ENCODE measurements around the gene DHX35.
"Not testable (repeated sequence)": the region's sequence is repeated elsewhere in the genome, so short reads cannot be mapped to it uniquely, and the experiment has no call there.

DHX35 gene

GRCh38 chr20:38941726-38942389 lies 20.3 kb upstream of the DHX35 start:
- DNase-seq (ENCODE audit: low read depth), result no peak

DNA sequence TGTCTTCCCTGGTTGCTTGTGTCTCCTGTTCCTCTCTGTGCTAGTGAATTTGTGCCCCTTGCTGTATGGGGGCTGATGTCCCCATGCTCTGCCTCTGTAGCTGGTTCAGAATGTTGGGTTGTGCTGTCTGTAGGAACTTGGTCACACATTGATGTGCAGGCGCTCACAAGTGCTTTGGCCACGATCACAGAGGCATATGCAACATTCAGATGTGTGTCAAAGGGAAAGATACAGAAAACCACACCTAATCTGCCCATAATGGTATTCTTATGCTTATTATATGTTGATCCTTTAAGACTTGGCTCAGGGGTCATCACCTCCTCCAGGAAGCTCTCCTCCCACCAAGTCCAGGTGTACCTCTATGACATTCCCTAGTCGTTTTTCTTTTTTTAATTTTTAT lies 17.1 kb upstream of the DHX35 start:
- no peak for DNase-seq (ENCODE audit: low read depth)

DNA sequence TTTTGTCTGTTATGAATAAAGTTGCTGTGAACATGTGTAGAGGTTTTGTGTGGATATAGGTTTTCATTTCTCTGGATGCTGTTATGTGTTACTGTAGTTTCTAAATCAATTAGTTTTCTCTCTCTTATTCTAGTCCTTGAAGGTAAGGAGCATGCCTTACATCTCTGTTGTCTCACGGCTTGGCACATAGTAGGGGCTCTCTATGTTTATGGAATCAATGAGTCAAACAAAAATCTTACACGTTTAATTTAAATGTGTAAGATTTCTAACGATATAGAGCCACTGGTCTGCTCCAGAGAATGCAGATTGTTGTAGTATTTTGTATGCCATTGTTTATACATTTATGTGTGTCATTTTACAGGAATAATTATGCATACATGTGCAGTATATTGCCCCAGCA lies 15.3 kb upstream of the DHX35 start:
- DNase-seq (ENCODE audit: low read depth), result no peak

GRCh38 chr20:38947931-38948362 lies 14.2 kb upstream of the DHX35 start:
- no peak for DNase-seq (ENCODE audit: low read depth)

DNA sequence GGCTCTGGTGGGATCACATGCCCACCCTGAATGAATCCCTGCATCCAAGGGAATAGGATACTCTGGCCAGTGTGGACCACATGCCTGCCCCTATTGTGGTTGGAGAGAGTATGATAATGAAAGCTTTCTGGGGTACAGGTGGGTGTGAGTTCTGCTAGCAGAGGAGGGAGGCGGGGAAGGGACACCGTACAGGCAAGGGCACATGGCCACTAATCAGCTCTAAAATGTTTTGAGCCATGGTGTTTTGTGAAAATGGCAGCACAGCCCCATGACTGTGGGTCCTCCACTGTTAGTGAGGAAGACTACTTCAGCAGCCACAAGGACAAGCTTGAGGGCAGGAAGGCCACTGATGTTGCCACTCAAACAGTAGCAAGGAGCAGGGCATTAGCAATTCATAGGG lies 11.9 kb upstream of the DHX35 start:
- no peak for DNase-seq (ENCODE audit: low read depth)

- no peak for DNase-seq (ENCODE audit: low read depth)
Measured at GRCh38 chr20:38951611-38952010, 10.5 kb upstream of the DHX35 start.

- no peak for DNase-seq (ENCODE audit: low read depth)
Measured at GRCh38 chr20:38952153-38952552, 10.0 kb upstream of the DHX35 start.

DNA sequence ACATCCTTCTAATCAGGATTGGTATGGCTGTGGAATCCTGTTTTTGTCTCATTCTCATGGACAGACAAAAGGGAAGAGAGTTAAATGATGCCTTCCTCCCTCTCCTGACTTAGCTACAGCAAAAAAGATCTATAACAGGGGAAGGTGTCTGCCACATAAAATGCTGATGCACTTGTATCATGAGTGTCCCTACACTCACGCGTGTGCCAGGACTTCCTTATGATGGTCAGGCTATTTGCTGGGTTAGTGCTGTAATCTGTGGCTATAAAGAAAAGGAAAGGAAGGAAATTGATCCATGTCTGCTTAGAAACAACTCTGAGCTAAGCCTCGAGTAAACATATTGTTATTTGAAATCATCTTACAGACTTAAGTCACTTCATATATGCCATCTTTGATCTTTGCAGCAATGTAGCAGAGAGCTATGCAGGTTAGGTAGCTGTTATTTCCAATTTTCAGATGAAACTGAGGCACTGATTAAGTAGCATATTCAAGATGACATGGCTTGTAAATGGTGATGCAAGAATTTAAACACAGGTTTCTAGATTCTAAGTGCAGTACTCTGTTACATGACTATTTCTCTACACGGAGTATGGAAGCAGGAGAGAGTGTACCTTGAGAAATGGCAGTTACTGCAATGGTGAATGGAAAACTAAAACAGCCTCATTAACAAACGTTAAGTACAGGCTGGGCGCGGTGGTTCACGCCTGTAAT lies 8.4 kb upstream of the DHX35 start:
- DNase-seq (ENCODE audit: low read depth), result no peak

GRCh38 chr20:38957235-38957876 lies 4.8 kb upstream of the DHX35 start:
- DNase-seq (ENCODE audit: low read depth), result no peak

DNA sequence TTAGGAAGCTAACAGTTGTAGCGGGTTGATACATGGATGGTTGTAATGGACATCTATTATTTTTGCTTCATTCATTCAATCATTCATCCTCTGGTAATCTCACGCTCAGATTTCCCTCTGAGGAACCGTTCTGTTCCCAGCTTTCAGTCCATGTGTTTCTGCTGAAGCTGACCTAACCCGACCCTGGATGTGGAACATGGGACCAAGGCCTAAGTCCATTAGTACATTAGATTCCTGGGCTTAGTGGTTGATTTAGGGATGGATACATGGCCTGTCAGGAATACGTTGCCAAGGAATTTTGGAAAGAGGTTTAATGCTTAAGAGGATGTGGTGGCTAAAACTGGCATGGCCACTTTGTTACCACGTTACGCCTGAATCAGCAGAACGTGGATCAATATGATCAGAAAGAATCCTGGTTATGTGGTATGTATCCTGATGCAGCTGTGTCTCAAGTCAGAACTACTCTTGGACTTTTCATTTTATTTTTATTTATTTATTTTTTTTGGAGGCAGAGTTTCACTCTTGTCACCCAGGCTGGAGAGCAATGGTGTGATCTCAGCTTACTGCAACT lies 4.1 kb upstream of the DHX35 start:
- no peak for DNase-seq (ENCODE audit: low read depth)

DNA sequence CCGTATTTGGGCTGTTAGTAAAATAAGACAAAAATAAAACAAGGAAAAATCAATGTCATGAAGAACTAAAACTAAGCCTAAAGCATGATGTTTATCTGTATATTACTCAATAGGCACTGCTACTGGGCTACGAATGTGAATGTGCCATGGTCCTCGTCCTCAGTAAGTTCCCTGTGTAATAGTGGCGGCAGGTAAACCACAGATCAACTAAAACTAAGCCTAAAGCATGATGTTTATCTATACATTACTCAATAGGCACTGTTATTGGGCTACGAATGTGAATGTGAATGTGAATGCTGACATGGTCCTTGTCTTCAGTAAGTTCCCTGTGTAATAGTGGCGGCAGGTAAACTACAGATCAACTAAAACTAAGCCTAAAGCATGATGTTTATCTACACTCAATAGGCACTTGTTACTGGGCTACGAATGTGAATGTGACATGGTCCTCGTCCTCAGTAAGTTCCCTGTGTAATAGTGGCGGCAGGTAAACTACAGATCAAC lies 1.9 kb upstream of the DHX35 start:
- not testable (repeated sequence) for DNase-seq (ENCODE audit: low read depth)

DNA sequence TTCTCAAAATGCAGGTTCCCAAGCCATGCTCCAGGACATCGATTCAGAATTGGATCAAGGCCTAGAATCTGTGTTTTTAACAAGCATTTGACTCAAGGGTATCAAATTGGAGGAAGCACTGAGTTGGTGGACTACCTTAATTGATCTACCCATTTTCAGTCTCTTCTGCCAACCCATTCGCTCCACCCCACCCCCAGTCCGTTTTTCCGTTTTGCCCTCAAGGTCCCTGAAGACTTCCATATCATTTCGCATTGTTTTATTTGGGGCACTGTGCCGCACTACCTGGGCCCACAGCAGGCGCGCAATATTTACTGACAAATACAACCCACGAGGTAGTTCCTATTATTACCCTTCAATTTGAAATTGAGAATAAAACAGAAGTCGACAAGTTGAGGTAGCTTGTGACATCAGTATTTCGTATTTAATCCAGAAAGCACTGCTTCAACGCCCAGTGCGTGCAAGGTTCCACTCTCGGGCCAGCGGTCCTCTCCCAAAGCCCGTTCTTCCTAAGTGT lies 557 bp upstream of the DHX35 start:
- no peak for DNase-seq (ENCODE audit: low read depth)

GRCh38 chr20:38962928-38963401 lies 821 bp downstream of the DHX35 start:
- no peak for DNase-seq (ENCODE audit: low read depth)

DNA sequence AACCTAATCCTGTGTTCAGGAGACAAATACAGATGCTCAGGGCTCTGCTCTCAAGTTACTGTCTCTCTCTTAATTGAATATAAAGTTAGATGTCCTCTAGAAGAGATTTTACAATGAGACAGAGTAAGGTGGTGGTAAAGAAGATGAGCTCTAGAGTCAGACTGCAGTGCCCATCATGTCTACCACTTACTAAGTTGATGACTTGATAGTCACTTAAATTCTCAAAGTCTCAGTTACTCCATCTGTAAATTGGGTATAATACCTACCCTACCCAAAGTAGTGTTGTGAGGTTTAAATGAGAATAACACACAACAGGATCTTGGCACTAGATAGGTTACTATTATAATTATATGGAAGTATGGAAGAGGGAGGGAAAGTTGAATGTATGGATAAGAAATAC lies 1.6 kb downstream of the DHX35 start:
- DNase-seq (ENCODE audit: low read depth), result no peak

GRCh38 chr20:38965264-38965663 lies 3.1 kb downstream of the DHX35 start:
- no peak for DNase-seq (ENCODE audit: low read depth)

- DNase-seq (ENCODE audit: low read depth), result no peak
Measured at GRCh38 chr20:38968090-38968489, 5.9 kb downstream of the DHX35 start.

GRCh38 chr20:38969708-38970107 lies 7.6 kb downstream of the DHX35 start:
- DNase-seq (ENCODE audit: low read depth), result no peak

GRCh38 chr20:38970302-38970701 lies 8.2 kb downstream of the DHX35 start:
- DNase-seq (ENCODE audit: low read depth), result peak; percentile 87

DNA sequence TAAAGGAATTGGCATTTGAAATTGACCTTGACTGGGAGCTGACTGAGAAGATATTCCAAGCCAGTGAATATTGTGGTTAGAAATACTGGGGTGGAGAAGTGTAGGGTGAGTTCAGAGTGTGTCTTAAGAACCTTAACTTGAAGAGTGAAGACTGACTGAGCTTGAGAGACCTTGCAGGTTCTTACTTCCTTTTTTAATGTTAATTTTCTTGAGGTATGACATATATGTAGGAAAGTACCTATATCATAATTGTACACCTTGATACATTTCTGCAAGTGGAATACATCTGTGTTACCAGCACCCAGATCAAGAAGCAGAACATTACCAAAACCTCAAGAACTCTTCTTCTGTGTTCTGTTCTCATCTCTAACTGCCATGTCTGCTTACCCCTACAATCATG lies 11.0 kb downstream of the DHX35 start:
- no peak for DNase-seq (ENCODE audit: low read depth)

DNA sequence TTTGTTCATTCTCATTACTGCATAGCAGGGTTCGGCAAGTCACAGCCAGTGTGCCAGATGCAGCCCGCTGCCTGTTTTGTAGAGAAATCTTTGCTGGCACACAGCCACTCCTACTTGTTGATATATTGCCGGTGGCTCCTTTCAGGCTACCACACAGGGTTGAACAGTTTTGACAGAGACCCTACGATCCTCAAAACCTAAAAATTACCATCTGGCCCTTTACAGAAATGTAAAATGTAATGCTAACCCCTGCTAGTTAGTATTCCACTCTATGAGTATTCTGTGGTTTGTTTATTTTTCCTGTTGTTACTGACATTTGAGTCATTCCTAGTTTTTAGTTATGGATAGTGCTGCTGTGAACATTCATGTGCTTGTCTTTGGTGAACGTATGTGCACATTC lies 11.5 kb downstream of the DHX35 start:
- no peak for DNase-seq (ENCODE audit: low read depth)

DNA sequence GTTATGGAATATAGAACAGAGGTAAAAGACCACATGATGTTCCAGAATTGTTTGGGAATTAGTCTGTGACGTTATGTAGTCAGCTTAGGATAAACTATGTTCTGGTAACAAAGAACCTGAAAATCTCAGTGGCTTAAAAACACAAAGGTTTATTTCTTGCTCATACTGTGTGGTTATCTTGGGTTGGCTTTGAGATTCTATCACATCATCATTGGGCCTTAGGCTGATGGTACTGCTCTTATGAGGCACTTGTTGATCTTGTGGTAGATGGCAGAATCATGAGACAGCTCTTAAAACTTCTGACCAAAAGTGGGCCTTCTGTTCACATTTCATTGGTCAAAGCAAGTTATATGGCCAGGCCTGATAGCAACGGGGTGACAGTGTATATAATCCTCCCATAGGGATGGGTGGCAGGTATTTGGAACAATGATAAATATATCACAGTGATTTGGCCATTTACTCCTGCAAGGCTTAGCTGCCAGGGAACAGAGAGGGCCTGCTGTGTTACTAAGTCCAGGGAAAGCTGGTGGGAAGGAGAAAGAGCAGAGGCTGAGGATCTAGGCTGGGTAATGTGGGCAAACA lies 13.5 kb downstream of the DHX35 start:
- DNase-seq (ENCODE audit: low read depth), result no peak

GRCh38 chr20:38979434-38979833 lies 17.3 kb downstream of the DHX35 start:
- no peak for DNase-seq (ENCODE audit: low read depth)

All from GM04503 (cell line).